ENCODE results near the gene SLX4IP. TPM values are rescaled to one million over a fixed set of nuclear protein-coding genes. Genes with fewer than 3 reads are reported as not detected.
A peak's percentile ranks its signal among the peaks of the same experiment; 100 is the strongest.

The SLX4IP gene
- total RNA-seq, 2 donors from 2014 or later, result 6.4 to 7.7 TPM

DNA sequence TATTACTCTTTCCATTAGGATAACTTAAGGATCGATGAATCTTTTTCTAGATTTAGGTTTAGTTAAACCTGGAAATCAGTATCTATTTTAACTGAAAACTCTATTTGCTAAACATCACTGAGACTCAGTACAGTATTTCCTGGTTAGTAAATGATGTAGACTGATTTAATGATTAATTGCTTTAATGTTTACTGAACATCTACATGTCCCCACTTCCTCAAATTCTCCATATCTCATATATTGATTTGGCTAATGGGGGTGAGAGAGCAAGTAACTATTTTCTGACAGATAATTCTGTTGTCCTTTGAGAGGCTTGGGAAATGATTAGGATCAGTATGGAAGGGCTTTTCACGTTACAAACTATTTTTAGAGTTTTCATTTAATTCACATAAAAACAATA lies 11.4 kb upstream of the SLX4IP start:
- intact Hi-C loops (cut with DNase I, micrococcal nuclease), result no loop called here
- ATAC-seq, result no peak
- DNase-seq, result no peak

DNA sequence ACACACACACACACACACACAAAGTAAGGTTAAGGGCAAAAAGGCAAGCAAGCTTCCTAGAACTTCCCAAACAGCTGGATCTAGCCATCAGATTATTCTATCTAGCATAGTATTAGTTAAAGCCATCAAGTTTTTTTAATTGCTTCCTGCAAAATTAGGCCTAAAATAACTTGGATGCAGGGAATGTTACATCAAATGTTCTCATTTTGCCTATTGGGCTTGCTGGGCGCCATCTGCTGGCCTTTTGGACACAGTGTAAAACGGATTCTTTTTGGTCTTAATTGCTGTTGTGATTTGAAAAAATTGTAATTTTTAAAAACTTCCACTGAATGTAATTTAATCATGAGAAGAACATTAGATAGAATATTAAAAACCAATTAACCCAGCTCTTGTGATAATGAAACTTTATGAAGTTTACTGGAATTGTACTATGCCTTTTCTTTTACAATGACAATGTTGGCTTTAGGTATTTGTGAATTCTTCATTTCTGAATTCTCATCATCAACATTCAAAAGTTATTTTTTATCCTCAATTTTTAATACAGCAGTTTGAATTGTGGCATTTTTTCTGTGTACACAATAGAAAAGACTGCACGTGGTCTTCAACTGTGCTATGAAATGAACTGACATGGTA lies 7.9 kb upstream of the SLX4IP start:
- ATAC-seq (no peak), DNase-seq (peak in 1 of 2 donors; percentile 71)
- intact Hi-C loops (cut with DNase I, micrococcal nuclease), result loop anchor here in 1 of 2 donors (5.0 kb wide), 1 partner anchor 450 kb away; no protein-coding TSS in a partner anchor

DNA sequence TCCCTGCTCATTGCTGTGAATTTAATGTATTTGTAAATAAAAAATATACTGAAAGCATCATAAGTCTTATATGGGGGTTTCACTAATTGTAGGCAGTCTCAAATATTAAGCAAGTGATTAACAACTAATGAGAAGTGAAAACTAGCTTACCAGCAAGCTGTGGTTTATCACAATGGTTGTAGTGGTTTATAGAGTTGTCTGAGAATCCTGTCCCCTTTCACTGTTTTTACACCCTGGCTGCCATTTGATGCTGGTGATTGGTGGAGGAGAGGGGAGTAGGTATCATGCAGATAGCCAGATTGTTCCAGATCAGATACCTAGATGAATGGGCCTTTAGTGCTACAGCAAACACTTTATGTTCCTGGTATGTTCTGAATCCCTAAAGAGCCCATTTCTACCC lies 7.1 kb upstream of the SLX4IP start:
- ATAC-seq, result no peak
- DNase-seq, result no peak
- intact Hi-C loops (cut with DNase I, micrococcal nuclease), result loop anchor here in 1 of 2 donors (5.0 kb wide), 1 partner anchor 451 kb away; no protein-coding TSS in a partner anchor

DNA sequence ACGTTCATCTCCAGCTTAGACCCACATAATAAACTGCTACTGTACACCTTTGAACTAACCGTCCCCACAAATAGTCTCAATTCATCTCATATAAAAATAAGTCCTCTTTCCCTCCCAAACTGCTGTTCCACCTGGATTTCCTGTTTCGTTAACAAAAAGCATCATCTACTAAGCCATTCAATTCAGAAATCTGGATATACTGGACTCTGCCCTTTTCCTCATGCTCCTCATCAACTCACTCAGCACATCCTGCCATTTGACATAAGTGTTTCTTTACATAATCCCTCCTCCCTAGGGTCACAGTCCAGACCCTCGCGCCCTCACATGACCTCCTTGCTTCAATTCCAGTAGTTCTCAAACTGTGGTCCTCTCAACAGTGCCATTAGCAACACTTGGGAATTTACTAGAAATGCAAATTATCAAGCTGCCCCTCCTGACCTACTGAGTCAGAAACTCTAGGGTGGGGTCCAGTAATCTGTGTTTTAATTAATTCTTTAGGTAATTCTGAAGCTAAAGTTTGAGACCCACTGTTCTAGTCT lies 5.6 kb upstream of the SLX4IP start:
- DNase-seq (peak; percentile 37 to 58), ATAC-seq (peak; percentile 55)
- intact Hi-C loops (cut with DNase I, micrococcal nuclease), result loop anchor here in 1 of 2 donors (5.0 kb wide), 1 partner anchor 452 kb away; no protein-coding TSS in a partner anchor

DNA sequence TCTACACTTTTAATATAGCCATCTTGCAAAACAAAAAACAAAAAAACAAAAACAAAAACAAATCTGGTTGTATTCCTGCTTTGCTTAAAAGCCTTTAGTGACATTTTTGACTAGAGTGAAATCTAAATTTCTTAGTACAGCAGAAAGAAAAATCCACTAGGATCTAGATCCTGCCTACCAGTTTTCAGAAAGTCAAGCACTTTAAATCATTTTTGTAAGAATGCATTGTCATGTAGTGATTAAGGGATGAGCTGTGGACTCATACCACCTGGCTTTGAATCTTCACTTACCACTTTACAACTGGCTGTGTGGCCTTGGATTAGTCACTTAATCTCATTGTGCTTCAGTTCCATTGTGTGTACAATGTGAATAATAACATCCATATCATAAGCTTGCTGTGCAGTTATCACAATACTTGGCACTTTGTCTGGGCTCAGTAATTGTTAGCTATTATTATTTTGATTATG lies 5.1 kb upstream of the SLX4IP start:
- ATAC-seq (no peak), DNase-seq (no peak)
- intact Hi-C loops (cut with DNase I, micrococcal nuclease), result loop anchor here in 1 of 2 donors (5.0 kb wide), 1 partner anchor 453 kb away; no protein-coding TSS in a partner anchor

DNA sequence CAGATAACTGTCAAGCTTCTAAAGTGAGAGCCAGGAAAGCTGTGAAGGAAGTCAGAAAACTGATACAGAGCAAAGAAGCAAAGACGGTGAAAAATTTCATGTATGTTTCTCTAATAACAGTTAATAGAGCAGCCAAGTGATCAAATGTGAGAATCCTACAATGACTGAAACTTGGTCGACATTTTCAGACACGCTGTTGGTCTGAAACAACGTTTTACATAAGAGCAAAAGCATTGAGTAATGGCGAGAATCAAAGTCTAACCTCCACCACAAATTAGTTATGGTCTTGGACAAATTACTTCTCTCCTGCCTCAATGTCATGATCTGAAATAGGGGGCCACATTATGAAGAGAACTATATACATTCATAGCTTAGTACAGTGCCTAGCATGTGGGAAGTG lies 4.4 kb upstream of the SLX4IP start:
- intact Hi-C loops (cut with DNase I, micrococcal nuclease), result no loop called here
- DNase-seq, result no peak
- no peak for ATAC-seq

DNA sequence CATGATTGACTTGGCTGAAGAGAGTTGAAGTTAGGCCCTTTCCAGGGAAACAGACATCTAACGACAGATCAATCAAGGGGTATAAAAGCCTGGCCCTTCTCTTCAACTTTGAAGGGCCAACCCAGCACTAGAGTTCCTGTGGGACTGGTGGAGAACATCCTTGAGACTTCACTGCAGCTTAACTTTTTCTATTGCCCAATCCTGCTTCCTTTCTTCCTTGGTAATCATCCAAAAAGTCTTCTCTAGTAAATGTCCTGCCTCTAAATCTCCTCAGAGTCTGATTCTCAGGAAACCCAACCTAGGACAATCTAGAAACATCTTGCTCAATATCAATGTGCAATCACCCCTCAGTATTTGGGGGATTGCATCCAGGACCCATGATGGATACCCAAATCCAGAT lies 3.0 kb upstream of the SLX4IP start:
- ATAC-seq (no peak), DNase-seq (no peak)
- intact Hi-C loops (cut with DNase I, micrococcal nuclease), result no loop called here

DNA sequence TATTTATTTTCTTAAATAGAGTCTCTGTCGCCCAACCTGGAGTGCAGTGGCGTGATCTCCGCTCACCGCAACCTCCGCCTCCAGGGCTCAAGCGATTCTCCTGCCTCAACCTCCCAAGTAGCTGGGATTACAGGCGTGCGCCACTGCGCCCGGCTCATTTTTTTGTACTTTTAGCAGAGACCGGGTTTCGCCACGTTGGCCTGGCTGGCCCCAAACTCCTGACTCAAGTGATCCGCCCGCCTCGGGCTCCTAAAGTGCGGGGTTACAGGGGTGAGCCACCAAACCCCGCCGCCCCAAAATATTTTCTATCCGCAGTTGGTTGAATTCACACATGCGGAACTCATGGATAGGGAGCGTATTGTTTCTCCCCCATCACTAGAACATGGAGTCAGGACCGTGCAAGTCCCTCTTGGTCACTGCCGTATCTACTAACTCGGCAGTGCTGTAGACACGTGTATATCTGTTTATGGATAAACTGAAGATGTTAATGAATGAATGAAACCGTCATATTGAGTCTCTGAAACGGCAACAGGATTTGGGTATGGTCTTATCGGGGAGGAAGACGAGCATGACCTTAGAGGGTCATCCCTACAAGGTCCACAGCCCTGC lies 2.0 kb upstream of the SLX4IP start:
- intact Hi-C loops (cut with DNase I, micrococcal nuclease), result no loop called here
- peak in 1 of 2 donors; percentile 31 for DNase-seq

DNA sequence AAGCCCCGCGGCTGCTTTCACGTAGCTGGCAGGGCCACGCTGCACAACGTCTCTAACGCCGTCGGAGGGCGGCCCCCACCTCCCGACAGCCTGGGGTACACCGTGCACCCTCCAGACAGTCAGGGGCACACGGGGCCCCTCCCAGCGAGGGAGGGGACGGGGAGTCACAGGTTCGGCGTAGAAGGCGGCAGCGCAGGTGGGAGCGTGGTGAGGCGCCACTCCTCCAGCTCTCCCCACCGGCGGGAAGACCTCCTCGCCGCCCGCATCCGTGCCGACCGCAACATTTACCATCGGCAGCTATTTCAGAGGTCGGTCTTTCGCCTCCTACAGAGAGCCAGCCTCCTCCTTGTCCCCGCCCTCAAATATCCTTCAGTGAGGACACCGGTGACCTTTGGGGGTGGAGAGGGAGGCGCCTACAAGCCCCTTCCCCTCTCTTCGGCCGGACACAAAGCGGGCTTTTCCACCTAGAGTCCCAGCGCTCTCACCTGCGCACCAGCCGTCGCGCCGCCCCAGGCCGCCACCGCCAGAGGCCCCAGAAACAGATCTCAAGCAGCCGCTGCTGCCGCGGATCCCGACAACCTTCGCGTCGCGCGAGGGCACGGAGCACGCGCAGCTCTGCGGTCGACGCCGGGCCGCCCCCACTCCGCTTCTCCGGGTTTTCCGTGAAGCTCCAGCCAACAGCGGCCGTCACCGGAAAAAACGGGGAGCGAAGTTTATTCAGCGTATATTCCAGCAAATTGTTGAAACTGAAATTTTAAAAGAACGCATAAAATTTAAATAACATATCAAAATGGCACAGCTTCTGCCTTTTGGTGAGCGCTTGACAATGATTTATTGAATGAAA lies 1.3 kb upstream of the SLX4IP start, which contains the start of gene MKKS:
Gene MKKS (minus strand): TSS at position 600 of the 844 bp plus-strand sequence. CDS start 20,708 bp downstream, outside the sequence.
- intact Hi-C loops (cut with DNase I, micrococcal nuclease), result no loop called here
- DNase-seq, result peak; percentile 90 to 94
- ATAC-seq, result peak; percentile 72

More for the DNA sequence above, 2.0 kb upstream of the SLX4IP start:
- no peak for ATAC-seq

DNA sequence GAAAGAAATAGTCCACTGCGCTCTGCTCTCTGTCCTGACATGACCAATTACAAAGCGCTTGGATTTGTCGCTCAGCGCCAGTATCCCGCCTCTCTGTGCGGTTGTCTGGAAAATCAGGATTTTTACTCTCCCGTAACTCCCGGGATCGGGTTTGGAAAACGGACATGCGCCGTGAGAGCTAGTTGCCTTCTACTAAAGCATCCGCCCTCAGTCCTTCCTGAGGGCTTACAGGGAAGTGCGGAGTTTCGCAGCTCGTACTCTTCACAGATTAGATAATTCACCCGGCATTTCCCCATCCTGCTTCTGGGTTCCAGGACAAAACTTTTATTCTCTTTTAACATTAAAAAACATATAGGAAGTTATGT lies 656 bp upstream of the SLX4IP start:
- ATAC-seq, result peak; percentile 78
- DNase-seq, result peak; percentile 89 to 93
- intact Hi-C loops (cut with DNase I, micrococcal nuclease), result no loop called here

DNA sequence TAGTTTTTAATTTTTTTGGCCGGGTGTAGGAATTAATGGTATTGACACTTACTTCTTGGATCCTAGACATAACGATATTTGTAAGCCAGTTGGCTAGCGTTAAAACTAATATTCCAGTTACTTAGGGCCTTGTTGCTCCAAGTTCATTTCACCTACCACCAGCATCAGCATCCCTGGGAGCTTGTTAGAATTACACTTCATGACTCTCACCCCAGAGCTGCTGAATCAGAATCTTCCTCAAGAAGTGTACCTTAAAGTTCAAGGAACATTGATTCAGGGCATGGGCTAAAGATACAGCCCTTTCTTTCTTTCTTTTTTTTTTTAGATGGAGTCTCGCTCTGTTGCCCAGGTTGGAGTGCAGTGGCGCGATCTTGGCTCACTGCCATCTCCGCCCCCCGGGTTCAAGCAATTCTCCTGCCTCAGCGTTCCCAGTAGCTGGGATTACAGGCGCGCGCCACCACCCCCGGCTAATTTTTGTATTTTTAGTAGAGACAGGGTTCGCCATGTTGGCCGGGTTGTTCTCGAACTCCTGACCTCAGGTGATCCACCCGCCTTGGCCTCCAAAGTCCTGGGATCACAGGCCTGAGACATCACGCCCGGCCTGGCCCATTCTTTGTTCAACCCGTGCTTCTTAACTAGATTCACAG lies 1.1 kb downstream of the SLX4IP start:
- DNase-seq (peak in 1 of 2 donors; percentile 9), ATAC-seq (no peak)
- intact Hi-C loops (cut with DNase I, micrococcal nuclease), result no loop called here

DNA sequence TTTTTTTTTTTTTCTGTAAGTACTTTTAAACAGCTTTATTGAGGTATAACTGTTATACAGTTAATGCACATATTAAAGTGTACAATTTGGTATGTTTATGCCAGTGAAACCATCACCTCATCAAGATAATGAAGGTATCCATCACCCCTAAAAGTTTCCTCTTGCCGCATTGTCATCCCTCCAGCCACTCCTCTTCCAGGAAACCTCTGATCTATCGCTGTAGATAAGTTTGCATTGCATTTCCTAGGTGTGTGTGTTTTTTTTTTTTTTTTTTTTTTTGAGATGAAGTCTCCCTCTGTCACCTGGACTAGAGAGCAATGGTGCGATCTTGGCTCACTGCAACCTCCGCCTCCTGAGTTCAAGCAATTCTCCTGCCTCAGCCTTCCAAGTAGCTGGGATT lies 3.1 kb downstream of the SLX4IP start:
- intact Hi-C loops (cut with DNase I, micrococcal nuclease), result no loop called here
- no peak for ATAC-seq
- DNase-seq, result no peak

DNA sequence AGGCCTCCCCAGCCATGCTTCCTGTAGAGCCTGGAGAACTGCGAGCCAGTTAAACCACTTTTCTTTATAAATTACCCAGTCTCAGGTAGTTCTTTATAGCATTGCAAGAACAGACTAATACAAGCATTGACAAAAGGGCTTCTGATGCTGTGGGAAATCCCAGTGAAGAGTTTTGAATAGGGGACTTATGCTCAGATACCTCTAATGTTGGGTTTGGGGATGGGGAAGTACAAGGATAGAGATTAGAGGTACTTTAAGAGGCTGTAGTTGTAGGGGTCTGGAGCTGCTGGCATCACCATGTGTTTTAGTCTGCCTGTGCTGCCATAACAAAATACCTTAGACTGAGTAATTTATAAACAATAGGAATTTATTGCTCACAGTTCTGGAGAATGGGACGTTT lies 8.8 kb downstream of the SLX4IP start:
- intact Hi-C loops (cut with DNase I, micrococcal nuclease), result no loop called here
- DNase-seq, result no peak
- no peak for ATAC-seq

DNA sequence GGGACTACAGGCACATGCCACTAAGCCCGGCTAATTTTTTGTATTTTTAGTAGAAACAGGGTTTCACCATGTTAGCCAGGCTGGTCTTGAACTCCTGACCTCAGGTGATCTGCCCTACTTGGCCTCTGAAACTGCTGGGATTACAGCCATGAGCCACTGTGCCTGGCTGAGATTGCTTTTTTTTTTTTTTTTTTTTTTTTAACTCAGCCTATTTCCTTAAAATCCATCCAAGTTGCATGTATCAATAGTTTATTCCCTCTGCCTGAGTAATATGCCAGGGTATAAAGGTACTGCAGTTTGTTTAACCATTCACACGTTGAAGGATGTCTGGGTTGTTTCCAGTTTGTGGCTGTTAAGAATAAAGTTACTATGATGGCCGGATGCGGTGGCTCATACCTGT lies 10.7 kb downstream of the SLX4IP start:
- intact Hi-C loops (cut with DNase I, micrococcal nuclease), result no loop called here
- no peak for ATAC-seq
- no peak for DNase-seq

DNA sequence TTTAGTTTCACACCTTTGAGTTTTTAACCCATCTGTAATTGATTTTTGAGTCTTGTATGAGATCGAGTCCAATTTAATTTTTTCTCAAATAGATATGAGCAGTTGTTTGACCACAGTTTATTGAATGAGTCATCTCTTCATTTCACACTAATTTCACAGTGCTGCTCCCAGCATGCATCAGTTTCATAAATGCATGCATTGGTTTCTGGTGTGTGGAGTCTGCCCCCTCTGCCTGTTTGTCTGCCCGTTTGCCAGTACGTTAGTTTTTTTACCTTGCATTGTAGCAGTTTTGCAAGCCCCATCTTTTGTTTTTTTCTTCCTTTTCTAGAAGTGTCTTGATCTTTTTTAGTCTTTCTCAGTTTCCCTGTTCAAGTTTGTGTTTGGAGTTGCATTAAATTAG lies 11.9 kb downstream of the SLX4IP start:
- peak in 1 of 2 donors; percentile 18 for DNase-seq
- ATAC-seq, result peak; percentile 95

DNA sequence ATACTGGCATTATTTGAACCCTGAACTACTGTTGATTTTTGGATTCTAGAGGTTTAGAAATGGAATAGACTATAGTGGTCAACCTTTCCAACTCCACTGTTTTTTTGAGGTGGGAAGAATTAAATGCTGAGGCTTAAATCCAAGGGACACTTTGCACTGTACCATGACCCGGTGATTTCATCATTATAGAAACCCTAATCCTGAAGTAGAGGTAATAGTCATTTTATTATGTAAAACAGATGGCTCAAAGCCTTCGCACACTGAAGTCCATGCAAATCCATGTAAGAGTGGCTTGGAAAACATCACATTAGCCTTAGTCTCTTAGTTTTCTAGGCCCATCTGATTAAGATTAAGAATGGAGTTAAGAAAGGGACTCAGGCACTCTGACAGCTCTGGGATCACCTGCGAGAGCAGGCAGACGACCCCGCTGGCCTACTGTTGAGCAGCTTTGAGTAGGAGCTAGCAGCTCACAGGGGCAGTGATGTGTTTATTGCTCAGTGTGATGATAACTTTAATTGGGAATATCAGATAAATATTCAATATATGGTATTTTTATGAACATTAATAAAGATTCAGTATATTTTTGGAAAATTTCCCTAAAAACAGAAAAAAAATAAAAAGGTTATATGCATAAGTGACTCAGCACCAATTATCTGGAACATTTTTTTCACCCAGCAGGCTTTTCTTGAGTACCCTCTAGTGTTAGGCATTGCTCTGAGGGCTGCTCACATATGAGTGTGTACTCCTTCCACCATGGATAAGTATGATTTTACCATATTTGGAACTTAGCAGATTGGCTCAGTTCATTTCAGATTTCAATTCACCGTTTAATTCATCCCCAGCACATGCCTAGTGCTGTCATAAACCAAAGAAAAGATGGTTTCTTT lies 13.4 kb downstream of the SLX4IP start:
- ATAC-seq, result no peak
- intact Hi-C loops (cut with DNase I, micrococcal nuclease), result no loop called here
- DNase-seq, result no peak

More for the DNA sequence above, 11.9 kb downstream of the SLX4IP start:
- intact Hi-C loops (cut with DNase I, micrococcal nuclease), result no loop called here

DNA sequence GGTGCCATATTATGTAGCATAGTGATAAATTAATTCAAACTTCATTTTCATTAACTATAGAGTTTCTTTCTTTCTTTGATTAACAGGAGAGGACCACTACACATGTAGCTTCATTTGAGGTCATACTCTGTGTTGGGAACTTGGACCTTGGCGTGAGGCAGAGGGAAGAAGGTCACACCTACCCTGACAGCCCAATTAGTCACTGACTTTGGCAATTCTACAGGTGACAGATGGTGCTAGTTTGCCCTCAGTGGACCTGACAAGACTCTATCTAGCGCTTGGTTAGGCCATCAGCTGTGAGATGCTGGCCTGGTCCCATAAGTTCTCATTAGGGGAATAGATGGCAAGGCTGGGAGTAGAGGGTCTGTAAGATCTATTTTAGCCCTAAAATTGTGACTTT lies 14.2 kb downstream of the SLX4IP start:
- DNase-seq (no peak), ATAC-seq (peak; percentile 54)
- intact Hi-C loops (cut with DNase I, micrococcal nuclease), result no loop called here

DNA sequence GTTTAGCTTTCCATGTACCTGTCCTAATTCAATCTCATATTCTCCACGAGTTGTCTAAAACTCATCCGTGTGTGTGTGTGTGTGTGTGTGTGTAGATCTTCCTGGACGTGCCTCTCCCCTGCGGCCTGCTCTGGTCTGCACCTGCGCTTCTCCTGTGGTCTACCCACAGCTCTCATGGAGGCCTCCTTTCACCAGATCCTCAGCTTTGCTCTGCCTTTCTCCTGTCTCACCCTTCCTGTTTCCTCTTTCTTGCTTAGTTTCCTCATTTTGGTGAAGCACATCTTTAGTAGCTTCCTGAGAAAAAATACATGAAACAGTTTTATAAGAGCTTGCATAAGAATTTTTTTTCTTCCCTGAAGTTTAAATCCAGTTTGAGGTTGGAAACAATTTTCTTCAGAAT lies 18.1 kb downstream of the SLX4IP start:
- ATAC-seq (no peak), DNase-seq (no peak)
- intact Hi-C loops (cut with DNase I, micrococcal nuclease), result no loop called here
